HepG2 (cell line): ENCODE measurements around the gene CFAP100.

ENCODE experiments used
- CAMTA2 ChIP-seq: sonication (generic); formaldehyde crosslinking; IDR thresholded peaks from 2 replicates; pipeline ENCODE4 v1.4.0; 2020; ENCODE audit warnings: mild to moderate bottlenecking, missing genetic modification reagents, borderline replicate concordance
- EZH2 ChIP-seq: conservative IDR thresholded peaks from 2 replicates; pipeline ENCODE4 v1.6.1; 2012; ENCODE audit warnings: mild to moderate bottlenecking, low read depth, low read length, moderate library complexity
- HIVEP1 ChIP-seq: sonication (generic); formaldehyde crosslinking; IDR thresholded peaks from 2 replicates; pipeline ENCODE4 v1.4.0; 2020; ENCODE audit warnings: mild to moderate bottlenecking, missing genetic modification reagents
- POLR2AphosphoS5 ChIP-seq: IDR thresholded peaks from 2 replicates; pipeline ENCODE4 v1.6.1; 2012; ENCODE audit warnings: low read depth, low read length
- ZZZ3 ChIP-seq: sonication (generic); formaldehyde crosslinking; IDR thresholded peaks from 2 replicates; pipeline ENCODE4 v1.4.0; 2020; ENCODE audit warnings: missing genetic modification reagents, mild to moderate bottlenecking, borderline replicate concordance
- TF ChIP-seq, protein P1 (sequence below): sonication (generic); formaldehyde crosslinking; IDR thresholded peaks from 2 replicates; pipeline ENCODE4 v1.4.0; 2020; ENCODE audit warnings: missing genetic modification reagents
- TF ChIP-seq, protein P2 (sequence below): fragments of 450-650 bp; IDR thresholded peaks from 2 replicates; pipeline ENCODE4 v1.6.1; 2017; ENCODE audit warnings: mild to moderate bottlenecking
- TF ChIP-seq, protein P3 (sequence below): sonication (generic); formaldehyde crosslinking; conservative IDR thresholded peaks from 2 replicates; pipeline ENCODE4 v1.4.0; 2020; ENCODE audit warnings: missing genetic modification reagents

DNA sequence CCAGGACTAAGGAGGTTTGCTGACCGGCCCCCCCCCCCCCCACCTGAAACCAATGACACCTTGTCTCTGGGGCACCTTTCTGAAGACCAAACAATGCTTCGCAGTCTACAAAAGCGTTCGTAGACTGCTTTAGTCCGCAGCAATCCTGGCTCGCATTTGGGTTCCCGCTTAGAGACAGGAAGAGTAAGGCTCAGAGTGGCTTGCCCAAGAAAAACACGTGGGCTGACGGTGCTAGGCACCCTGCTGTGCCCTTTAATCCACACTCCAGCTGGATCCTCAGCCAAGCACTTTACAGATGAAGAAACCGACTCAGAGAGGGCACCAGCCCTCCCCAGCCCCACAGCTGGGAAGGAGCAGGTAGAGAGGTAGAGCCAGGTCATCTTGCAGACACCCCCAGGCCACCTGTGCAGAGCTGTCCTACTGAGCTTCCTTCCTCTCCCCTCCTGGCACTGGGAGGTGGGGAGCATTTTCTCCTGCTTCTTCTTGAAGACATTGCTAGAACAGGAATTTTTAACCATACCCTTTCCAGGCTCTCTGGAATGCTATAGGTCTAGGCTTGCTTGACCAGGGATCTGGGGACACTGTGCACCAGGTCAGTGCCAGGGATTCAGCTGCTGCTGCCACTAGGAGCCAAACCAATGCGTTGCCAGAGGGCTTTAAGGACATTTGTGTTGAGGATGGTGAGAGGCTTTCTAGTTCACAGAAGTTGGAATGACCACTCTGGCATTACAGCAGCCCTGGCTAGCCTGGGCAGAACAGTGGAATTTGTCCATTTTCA, 36.5 kb upstream of the CFAP100 start:
- TF ChIP-seq, protein P1, sequence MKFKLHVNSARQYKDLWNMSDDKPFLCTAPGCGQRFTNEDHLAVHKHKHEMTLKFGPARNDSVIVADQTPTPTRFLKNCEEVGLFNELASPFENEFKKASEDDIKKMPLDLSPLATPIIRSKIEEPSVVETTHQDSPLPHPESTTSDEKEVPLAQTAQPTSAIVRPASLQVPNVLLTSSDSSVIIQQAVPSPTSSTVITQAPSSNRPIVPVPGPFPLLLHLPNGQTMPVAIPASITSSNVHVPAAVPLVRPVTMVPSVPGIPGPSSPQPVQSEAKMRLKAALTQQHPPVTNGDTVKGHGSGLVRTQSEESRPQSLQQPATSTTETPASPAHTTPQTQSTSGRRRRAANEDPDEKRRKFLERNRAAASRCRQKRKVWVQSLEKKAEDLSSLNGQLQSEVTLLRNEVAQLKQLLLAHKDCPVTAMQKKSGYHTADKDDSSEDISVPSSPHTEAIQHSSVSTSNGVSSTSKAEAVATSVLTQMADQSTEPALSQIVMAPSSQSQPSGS (CRISPR knock-in tag) = no peak
- TF ChIP-seq ZZZ3 (CRISPR knock-in tag) (no peak), CAMTA2 (no peak), EZH2 (no peak), HIVEP1 (CRISPR knock-in tag) (no peak), POLR2AphosphoS5 (no peak)
- TF ChIP-seq, protein P2, sequence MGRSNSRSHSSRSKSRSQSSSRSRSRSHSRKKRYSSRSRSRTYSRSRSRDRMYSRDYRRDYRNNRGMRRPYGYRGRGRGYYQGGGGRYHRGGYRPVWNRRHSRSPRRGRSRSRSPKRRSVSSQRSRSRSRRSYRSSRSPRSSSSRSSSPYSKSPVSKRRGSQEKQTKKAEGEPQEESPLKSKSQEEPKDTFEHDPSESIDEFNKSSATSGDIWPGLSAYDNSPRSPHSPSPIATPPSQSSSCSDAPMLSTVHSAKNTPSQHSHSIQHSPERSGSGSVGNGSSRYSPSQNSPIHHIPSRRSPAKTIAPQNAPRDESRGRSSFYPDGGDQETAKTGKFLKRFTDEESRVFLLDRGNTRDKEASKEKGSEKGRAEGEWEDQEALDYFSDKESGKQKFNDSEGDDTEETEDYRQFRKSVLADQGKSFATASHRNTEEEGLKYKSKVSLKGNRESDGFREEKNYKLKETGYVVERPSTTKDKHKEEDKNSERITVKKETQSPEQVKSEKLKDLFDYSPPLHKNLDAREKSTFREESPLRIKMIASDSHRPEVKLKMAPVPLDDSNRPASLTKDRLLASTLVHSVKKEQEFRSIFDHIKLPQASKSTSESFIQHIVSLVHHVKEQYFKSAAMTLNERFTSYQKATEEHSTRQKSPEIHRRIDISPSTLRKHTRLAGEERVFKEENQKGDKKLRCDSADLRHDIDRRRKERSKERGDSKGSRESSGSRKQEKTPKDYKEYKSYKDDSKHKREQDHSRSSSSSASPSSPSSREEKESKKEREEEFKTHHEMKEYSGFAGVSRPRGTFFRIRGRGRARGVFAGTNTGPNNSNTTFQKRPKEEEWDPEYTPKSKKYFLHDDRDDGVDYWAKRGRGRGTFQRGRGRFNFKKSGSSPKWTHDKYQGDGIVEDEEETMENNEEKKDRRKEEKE = no peak
- TF ChIP-seq, protein P3, sequence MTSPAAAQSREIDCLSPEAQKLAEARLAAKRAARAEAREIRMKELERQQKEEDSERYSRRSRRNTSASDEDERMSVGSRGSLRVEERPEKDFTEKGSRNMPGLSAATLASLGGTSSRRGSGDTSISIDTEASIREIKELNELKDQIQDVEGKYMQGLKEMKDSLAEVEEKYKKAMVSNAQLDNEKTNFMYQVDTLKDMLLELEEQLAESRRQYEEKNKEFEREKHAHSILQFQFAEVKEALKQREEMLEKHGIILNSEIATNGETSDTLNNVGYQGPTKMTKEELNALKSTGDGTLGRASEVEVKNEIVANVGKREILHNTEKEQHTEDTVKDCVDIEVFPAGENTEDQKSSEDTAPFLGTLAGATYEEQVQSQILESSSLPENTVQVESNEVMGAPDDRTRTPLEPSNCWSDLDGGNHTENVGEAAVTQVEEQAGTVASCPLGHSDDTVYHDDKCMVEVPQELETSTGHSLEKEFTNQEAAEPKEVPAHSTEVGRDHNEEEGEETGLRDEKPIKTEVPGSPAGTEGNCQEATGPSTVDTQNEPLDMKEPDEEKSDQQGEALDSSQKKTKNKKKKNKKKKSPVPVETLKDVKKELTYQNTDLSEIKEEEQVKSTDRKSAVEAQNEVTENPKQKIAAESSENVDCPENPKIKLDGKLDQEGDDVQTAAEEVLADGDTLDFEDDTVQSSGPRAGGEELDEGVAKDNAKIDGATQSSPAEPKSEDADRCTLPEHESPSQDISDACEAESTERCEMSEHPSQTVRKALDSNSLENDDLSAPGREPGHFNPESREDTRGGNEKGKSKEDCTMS (CRISPR knock-in tag) = no peak
